GM21526 (cell line): Measurements from ENCODE around the gene DPEP2.
"Not testable (repeated sequence)": the region's sequence is repeated elsewhere in the genome, so short reads cannot be mapped to it uniquely, and the experiment has no call there.

ENCODE experiments used
- ATAC-seq: cut with Tn5 transposase; IDR thresholded peaks from one replicate; pipeline ENCODE4 v1.9.1; 2021; ENCODE audit warnings: moderate library complexity; ENCODE audit not compliant: unreplicated experiment, low FRiP score

DPEP2 gene

DNA sequence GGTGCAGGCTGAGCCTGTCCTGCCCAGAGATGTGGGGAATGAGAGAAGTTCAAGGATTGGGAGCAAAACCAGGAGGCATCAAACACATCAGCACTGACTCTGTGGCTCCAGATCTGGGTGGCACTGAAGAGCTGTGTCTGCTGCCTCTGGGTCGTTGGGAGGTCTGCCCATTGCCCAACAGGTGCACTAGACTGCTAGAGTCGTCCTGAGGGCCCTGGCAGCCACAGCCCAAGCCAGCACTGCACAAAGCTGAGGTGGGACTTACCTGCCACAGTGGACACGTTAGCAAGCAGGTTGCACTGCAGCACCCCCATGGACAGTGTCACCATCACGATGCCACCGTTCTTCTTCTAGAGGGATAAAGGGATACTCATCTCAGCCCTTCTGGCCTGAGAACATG is 22.3 kb downstream of the DPEP2 start:
- no peak for ATAC-seq

DNA sequence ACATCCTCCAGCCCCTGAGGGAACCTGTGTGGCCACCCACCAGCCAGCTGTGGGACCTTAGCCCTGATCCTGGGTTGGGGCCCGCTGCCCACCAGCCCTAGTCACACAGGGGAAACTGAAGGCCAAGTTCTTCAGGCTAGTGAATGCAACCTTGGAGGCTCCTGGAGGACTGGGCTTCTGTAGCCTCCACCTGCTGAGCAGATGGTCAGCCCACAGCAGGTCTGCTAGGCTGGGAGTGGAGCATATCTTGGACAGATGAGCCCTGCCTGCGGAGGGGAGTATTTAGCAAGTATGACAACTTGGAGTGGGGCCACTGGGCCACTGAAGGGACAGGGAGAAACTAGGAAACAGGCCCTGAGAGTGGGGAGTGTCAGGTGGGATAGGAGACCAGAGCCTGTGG is 23.1 kb downstream of the DPEP2 start:
- no peak for ATAC-seq

DNA sequence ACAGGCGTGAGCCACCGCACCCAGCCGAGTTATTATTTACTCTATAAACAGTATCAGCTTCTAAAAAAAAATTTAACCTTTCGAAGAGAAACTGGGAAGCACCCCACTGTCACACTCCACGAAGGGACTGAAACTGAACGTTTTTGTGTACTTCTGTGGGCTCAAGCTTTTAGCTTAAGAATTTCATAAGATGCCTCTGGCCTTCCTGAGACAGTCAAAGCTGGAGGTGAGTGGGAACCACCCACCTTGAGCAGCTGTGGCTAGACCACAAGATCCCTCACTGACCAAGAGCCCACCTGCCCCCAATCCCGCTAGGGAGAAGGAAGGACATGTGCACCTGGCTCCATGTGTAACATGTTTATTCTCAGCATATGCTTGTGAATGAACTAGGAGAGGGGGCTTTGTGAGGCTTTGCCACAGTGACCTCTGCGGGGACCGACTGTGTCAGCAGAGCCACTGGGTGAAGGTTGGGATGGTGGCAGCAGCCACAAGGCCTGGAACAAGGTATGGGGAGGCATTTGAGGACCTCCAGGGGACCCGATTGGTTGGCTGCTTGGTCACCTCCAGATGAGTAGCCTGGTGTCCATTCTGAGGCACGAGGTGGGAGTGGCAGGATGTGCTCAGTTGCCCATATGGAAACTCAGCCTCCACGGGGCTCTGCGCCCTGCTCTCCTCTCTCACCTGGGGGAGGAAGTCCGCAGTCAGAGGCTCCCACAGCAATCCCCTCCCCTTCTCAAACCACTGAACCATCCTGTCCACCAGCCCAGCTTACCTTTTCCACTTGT is 23.8 kb downstream of the DPEP2 start:
- no peak for ATAC-seq

DNA sequence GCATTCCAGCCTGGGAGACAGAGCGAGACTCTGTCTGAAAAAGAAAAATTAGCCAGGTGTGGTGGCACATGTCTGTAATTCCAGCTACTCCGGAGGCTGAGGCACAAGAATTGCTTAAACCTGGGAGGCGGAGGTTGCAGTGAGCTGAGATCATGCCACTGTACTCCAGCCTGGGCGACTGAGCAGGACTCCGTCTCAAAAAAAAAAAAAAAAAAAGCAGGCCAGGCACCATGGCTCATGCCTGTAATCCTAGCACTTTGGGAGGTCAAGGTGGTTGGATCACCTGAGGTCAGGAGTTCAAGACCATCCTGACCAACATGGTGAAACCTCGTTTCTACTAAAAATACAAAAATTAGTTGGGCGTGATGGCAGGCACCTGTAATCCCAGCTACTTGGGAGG is 27.0 kb downstream of the DPEP2 start:
- not testable (repeated sequence) for ATAC-seq

DNA sequence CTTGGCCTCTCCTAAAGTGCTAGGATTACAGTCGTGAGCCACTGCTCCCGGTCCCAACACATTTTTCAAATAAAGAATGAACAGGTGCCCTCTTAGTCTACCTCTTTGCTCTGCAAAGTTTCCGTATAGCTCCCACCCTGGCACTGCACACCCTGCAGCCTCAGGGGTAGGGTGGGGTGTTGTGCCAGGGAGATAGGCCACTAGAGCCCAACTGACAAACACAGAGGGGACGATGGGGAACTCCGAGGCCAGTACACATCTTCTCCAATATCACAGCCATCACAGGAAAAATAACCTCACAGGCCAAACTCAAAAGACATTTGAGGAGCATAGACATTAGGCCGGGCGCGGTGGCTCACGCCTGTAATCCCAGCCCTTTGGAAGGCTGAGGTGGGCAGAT is 28.2 kb downstream of the DPEP2 start:
- ATAC-seq = no peak

DNA sequence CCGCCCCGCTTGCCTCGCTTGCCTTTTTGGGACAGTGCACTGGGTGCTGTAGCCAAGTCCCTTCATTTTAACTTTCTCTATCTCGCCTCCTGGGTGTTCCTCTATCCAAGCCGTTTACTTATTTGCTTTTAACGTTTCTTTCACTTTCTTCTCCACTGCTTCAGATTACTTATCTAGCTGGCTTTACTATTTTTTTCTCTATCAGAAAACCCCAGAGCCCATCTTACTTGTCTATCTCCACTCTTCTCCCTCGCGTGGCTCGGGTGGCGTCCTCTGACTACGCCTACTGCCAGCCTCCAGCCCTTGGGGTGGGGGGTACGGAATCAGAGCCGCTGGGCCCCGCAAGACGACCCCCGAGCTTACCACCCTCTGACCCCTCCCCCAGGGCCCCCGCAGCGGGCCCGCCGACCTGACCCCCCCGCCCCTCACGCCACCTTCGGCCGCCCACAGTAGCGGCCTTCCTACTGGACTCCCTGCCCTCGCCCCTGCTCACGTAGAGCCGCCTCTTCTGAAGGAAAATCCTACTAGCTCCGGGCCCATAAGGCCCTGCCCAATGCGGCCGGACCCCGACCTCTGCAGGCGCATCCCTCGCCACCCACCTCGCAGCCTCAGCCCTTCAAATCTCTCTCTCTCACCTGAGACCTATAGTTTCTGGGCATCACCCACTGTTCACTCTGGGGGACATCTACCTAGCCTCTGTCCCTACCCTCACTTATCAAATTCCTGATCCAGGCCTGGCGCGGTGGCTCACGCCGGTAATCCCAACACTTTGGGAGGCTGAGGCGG is 29.8 kb downstream of the DPEP2 start:
- no peak for ATAC-seq

DNA sequence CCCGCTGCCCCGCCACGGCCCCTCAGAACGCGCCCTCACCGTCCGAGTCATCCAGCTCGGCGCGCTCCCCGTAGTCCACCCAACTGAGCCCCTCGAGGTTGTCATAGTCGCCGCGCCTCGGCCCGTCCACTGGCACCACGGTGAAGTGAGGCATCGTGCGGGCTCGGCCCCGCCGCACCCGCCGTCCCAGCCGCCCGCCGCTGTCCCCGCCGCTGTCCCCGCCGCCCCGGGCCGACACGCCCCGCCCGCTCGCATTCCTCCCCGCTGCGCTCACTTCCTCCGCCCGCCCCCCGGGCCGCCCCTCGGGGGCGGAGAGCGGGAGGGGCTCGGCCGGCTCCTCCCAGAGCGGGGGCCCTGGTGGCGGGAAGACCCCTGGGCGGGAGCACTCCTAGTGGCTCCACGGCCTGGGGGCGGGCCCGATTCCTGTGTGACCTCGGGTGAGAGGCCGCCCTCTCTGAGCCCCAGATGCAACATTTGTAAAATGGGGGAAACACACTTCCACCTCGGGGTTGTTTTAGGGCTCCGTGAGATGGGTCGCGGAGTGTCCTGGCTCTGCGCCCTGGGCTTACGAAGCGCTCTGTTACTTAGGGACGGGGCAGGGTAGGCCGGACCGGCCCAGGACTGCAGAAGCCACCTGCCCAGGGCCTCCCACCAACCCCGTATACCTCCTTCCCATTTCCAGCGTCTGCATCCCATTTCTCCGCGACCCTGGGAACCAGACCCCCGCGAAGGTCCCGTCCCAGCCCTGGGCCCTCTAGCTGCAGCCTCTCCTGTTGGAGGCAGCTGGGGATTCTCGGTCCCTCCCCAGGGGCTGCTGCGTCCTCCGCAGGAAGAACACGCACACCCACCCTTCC is 30.7 kb downstream of the DPEP2 start, which contains the start of gene SLC12A4:
SLC12A4 (minus strand) TSS at position 238 of the 854 bp plus-strand sequence; CDS start at position 154, 84 bp downstream.
- peak; percentile 67 for ATAC-seq

DNA sequence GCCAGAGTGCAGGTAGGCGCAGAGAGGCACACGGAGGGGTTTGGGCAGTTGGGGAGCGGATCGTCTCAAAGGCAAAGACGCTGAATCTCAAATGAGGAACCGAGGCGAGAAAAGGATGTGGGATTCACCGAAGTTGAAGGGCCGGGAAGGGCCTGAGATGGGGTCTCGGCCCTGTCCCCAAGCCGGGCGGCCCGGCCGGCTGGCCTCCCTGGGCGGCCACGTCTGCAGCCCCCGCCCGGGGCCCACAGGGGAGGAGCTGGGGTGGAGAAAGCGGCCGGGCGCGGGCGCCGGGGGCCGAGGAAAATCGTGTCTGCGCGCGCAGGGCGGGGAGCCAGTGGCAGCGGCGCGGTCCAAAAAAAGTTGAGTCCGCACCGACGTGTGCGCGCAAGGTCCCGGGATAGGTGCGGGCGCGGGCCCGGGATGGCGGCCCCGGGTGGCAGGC is 31.3 kb downstream of the DPEP2 start:
- peak; percentile 16 for ATAC-seq

DNA sequence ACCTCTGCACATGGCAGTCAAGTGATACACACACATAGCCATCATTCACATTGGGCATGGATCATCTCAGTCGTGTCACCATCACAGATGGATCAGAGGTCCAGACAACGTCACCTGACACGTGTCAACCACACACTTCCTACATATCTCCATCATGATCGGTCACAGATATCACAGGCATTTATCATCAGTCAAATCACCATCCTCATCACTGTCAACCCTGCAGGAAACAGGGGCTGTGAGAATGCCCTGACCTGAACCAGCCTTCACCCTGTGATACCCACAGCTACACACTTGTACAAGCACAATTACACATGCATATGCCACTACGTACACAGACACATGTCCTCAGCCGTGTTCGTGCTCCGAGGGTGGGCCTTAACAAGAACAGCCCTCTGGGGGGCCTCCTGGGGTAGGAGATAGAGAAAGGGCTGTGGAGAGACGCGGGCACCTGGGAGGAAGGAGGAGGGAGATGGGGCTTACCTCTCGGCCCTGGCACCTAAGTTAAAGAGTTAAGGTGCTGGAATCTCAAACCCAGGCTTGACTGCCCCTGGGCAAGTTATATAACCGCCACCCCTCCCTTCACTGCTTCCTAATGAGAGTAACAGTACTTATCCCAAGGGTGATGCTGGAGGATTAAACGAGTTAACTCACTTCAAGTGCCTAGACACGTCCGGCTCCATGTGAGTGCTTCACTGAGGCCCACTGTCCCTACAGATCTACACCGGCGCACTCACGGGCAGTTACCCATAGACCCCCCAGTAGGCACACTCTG is 31.9 kb downstream of the DPEP2 start:
- ATAC-seq = no peak

DNA sequence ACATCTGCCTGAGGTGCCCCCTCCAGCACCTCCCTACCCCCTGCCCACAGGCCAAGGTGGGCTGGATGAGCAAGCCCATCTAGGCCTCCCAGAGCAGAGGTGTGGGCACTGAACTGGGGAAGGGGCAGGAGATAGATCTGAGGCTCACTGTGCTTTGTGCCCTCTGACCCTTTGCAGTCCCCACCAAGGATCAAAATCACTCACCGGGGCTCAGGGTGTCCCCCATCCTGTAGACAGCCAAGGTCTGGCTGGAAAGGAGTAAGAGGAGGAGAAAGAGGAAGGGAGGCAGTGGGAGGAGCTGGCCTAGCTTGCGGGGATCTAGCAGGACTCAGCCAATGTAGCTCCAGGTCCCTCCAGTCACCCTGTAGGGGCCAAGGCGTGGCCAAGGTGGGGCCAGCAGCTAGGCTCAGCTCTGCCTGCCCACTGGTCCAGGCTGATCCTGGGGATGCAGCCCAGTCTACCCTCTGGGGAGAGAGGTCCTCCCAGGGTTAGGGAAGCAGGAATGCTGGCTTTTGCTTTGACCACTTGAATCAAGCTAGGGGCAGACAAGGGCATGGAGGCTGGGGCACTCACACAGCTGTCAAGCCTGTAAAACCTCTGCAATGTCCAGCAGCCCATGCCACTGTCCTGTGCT is 32.6 kb downstream of the DPEP2 start:
- ATAC-seq = no peak

DNA sequence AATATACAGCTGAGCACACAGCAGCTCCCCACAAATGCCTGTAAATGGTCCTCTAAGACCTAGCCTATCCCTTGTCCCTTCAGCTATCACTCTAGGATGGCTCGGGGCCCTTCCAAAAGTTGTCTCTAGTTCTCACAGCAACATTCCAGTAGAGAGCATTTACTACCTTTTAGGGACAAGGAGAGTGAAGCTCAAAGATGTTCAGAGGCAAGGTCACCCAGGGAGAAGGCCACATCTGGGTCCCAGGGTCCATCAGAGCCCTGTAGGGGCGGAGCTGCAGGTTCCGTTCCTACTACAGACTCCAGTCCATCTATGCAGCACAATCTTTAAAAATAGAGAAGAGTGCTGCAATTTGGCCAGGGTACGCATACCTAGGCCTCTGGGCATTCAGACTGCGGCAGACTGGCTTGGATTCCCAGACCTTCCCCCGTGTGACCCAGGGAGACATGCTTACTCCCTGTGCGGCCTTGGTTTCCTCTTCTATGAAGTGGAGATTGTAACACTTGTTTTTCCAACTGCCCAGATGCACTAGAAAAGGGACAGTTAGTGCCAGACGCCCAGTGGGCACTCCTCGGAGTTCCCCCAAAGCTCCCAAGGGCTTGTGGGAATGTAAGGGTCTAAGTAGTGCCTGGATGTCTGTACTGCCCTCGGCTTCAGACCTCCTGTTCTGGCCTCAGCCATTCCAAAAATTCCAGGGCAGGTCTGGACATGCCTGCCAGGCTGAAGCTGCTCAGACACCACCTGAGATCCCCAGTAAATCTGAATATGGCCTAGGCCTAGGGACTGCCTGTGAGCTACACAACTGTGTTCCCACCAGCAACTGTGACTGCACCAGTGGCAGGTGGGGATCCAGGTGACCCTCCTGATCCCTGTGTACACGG is 33.4 kb downstream of the DPEP2 start:
- no peak for ATAC-seq

DNA sequence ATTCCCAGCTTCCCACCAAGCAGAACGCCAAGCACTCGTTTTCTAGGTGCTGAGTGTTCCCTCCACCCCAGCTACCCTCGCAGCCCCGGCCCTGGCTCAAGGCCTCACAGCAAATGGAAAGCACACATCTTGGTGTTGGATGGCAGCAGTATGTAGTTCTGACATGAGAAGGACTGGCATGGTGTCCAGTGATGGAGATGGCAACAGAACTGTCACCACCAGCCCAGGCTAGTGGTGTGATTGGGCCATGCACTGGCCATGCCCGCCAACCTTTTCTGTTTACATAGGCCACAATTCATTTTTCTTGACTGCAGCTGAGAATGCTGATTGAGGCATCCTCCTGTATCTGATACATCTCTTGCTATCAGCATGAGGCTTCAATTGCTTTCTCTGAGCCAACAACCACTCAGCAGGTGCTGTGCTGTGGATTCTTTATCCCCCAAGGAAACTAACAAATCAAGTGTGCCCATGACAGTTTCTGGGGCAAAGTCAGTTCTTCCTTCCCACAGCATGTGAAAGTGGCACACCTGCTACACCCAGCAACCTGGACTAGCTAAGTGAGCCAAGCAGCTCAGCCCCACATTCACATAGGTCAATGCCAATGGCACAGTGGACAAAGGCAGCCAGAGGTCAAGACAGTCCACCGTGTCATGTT is 34.7 kb downstream of the DPEP2 start:
- no peak for ATAC-seq

DNA sequence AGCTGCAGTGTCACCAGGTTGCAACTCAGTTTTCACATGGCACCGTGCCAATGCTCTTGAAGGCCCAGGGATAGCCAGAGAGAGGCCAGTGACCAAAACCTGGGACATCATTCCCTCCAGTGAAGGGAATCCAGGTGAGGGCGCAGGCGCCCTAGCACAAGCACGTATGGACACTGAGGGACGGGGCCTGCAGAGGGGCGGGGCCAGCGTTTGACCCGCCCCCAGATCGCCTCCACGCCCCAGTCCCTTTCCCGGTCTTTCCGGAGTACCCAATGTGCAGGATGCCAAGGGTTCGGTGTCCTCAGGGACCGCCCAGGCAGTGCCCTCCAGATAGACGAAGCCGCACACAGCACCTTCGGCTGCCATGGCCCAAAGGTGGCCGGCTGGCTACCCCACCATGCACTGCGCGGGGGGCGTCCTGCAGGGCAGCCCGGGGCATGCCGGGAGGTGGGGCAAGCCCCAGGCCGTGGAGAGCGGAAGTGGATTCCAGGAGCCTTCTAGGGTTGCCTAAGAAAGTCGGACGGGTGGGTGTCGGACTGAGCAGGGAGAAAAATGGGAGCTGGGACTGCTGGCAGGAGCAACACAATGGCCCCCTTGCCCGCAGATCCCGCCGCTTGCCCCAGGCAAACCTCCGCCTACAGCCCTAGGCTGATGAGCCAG is 35.5 kb downstream of the DPEP2 start:
- no peak for ATAC-seq

DNA sequence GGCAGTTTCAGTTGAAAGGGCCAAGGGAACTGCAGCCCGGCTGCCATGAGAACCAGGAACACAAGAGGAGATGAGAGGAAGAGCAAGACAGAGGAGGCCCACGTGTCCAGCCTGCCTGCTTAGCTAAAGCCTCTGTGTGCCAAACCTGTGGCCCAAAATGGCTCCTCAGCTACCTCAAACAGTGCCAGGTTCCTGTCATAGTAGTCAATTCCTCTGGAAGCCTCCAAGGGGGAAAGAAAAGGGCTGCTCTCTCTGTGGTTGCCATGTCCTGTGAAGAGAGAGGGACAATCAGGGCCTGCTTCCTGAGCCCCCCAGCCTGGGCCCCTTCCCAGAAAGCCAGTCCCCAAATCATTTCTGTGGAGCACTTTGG is 36.0 kb downstream of the DPEP2 start:
- ATAC-seq = no peak

DNA sequence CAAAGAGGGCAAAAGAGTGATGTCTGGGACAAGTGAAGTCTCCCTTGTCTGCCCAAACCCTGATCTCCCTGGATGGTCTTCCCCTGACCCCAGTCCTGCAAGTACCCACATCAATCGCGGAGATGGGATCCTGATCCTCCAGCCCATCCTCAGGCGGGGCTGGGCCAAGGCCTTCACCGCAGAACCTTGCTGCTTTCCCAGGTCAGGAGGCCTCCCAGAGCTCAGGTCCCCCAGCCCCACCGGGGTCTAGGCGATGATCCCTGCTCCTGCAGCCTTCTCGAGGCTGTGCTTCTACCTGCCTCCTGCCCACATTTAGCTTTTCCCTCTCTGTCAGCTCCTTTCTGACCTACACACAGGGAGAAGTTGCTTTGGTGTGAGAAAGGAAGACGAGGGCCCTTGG is 37.1 kb downstream of the DPEP2 start:
- no peak for ATAC-seq

DNA sequence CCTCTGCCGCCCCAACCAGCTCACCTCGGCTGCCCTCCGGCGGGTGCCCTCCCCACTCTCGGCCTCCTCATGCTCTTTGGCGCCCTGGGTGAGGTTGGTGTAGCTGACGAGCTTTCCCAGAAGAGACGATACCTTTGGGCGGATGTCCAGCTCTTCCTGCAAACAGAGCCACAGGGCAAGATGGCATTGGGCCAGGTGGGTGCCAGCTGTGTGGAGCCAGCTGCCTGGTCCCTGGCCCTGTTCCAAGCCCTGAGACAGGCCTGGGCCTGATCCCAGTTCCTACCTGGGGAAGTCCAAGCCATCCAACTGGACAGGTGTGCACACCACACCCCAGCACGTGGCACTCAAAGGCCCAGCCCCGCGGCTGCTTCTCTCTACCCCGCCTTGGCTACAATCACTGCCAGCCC is 37.7 kb downstream of the DPEP2 start:
- no peak for ATAC-seq

DNA sequence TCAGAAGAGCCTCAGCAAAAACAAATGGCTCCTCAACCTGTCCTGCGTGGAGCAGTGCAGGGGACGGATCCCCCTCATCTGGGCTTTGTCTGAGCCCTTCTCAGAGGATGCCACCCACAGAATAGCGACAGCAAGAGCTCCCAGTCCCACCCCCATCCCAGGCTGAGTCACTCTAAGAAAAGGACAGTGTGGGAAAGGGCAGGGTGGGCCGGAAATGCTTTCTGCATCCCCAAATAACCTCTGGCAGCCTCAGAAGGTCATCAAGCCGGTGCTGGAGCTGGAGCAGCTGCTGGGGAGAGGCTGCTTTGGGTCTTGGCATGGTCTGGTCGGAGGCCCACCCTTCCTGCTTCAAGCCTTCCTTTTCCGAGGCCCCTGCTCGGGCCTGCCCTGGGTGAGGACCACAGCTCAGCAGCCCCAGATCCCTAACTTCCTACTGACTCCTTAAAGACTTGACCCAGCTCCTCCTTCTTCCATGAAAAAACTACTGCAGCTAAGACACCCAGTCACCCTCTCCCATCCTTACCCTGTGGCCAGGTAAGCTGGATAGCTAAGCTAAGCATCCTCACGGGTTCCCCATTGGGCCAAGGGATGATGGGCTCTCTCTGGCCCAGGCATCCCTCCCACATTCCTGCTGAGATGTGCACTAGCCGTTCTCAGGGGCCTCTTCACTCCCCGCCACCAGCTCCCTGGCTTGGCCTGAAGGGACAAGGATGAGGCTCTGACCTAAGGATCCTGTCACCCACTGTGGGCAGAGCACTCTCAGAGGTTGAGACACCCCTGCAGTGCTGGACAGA is 39.6 kb downstream of the DPEP2 start:
- no peak for ATAC-seq
